Measurements from ENCODE around the gene ZNF625. TPM values are rescaled to one million over a fixed set of nuclear protein-coding genes. Genes with fewer than 3 reads are reported as not detected.
"Not testable (repeated sequence)": the region's sequence is repeated elsewhere in the genome, so short reads cannot be mapped to it uniquely, and the experiment has no call there.

ZNF625 gene
- polyA plus RNA-seq, 1 experiment, result 3.4 TPM

GRCh38 chr19:12117201-12117970, 39.1 kb downstream of the ZNF625 start:
- peaks cover 39% of the 10 kb centered on the region for H3K9me3 ChIP-seq (ENCODE audit: control insufficient read depth, insufficient read depth, low read length)
- ChIA-PET POLR2A (no interaction called here), CTCF (interaction anchor here (0.6 kb wide), 1 partner anchor 22 kb away, joined by 7 read pairs; no protein-coding TSS in a partner anchor)
- no peaks in the 10 kb centered on the region for H3K27me3 ChIP-seq (ENCODE audit: control insufficient read depth, insufficient read depth, low read length)
- no peak overlapping the region for H3K27ac ChIP-seq (ENCODE audit: low read depth, low read length)
- TF ChIP-seq CTCF (IDR thresholded peaks at IDR 0.05; ENCODE audit: low read depth, low read length), result no peak
- DNase-seq (ENCODE audit: low read depth, low spot score), result no peak
- no peak overlapping the region for H3K4me3 ChIP-seq (ENCODE audit: low read depth, low read length)

GRCh38 chr19:12113121-12113520, 43.4 kb downstream of the ZNF625 start:
- CTCF ChIA-PET, result interaction anchor here (1.4 to 2.2 kb wide), 2 partner anchors 22 to 53 kb away, joined by 4 to 7 read pairs; no protein-coding TSS in a partner anchor
- Histone ChIP-seq H3K4me3 (ENCODE audit: low read depth, low read length) (no peak overlapping the region), H3K27ac (ENCODE audit: low read depth, low read length) (no peak overlapping the region), H3K9me3 (ENCODE audit: control insufficient read depth, insufficient read depth, low read length) (peaks cover 52% of the 10 kb centered on the region), H3K27me3 (ENCODE audit: control insufficient read depth, insufficient read depth, low read length) (no peaks in the 10 kb centered on the region)
- no peak for TF ChIP-seq CTCF (IDR thresholded peaks at IDR 0.05; ENCODE audit: low read depth, low read length)
- DNase-seq (ENCODE audit: low read depth, low spot score), result no peak
- POLR2A ChIA-PET, result no interaction called here

GRCh38 chr19:12112701-12113100, 43.8 kb downstream of the ZNF625 start:
- DNase-seq (ENCODE audit: low read depth, low spot score), result no peak
- Histone ChIP-seq H3K9me3 (ENCODE audit: control insufficient read depth, insufficient read depth, low read length) (peaks cover 51% of the 10 kb centered on the region), H3K4me3 (ENCODE audit: low read depth, low read length) (no peak overlapping the region), H3K27ac (ENCODE audit: low read depth, low read length) (no peak overlapping the region), H3K27me3 (ENCODE audit: control insufficient read depth, insufficient read depth, low read length) (no peaks in the 10 kb centered on the region)
- ChIA-PET POLR2A (no interaction called here), CTCF (interaction anchor here (1.4 kb wide), 1 partner anchor 53 kb away, joined by 4 read pairs; no protein-coding TSS in a partner anchor)
- no peak for TF ChIP-seq CTCF (IDR thresholded peaks at IDR 0.05; ENCODE audit: low read depth, low read length)

GRCh38 chr19:12111943-12112637, 44.4 kb downstream of the ZNF625 start:
- H3K4me3 ChIP-seq (ENCODE audit: low read depth, low read length), result no peak overlapping the region
- peaks cover 50% of the 10 kb centered on the region for H3K9me3 ChIP-seq (ENCODE audit: control insufficient read depth, insufficient read depth, low read length)
- no peaks in the 10 kb centered on the region for H3K27me3 ChIP-seq (ENCODE audit: control insufficient read depth, insufficient read depth, low read length)
- ChIA-PET CTCF (interaction anchor here (0.6 to 1.4 kb wide), 2 partner anchors 9 to 52 kb away, joined by 4 read pairs; no protein-coding TSS in a partner anchor), POLR2A (no interaction called here)
- TF ChIP-seq CTCF (IDR thresholded peaks at IDR 0.05; ENCODE audit: low read depth, low read length), result no peak
- no peak for DNase-seq (ENCODE audit: low read depth, low spot score)
- no peak overlapping the region for H3K27ac ChIP-seq (ENCODE audit: low read depth, low read length)

- DNase-seq (ENCODE audit: low read depth, low spot score), result no peak
- TF ChIP-seq CTCF (IDR thresholded peaks at IDR 0.05; ENCODE audit: low read depth, low read length), result no peak
- no peaks in the 10 kb centered on the region for H3K27me3 ChIP-seq (ENCODE audit: control insufficient read depth, insufficient read depth, low read length)
- POLR2A ChIA-PET, result no interaction called here
- no peak overlapping the region for H3K27ac ChIP-seq (ENCODE audit: low read depth, low read length)
- no peak overlapping the region for H3K4me3 ChIP-seq (ENCODE audit: low read depth, low read length)
- H3K9me3 ChIP-seq (ENCODE audit: control insufficient read depth, insufficient read depth, low read length), result peaks cover 52% of the 10 kb centered on the region
- CTCF ChIA-PET, result interaction anchor here (0.6 to 1.4 kb wide), 3 partner anchors 10 to 188 kb away, joined by 3 to 4 read pairs (median 4); no protein-coding TSS in a partner anchor
Observed at GRCh38 chr19:12111176-12111575, 45.4 kb downstream of the ZNF625 start.

GRCh38 chr19:12103909-12104308, 52.6 kb downstream of the ZNF625 start:
- peaks cover 26% of the 10 kb centered on the region; the same call in 1 of the 2 replicates for H3K9me3 ChIP-seq (ENCODE audit: control insufficient read depth, insufficient read depth, low read length)
- CTCF ChIA-PET, result interaction anchor here (1.9 kb wide), 1 partner anchor 13 kb away, joined by 5 read pairs; no protein-coding TSS in a partner anchor
- H3K4me3 ChIP-seq (ENCODE audit: low read depth, low read length); H3K27me3 ChIP-seq (ENCODE audit: control insufficient read depth, insufficient read depth, low read length); H3K27ac ChIP-seq (ENCODE audit: low read depth, low read length); DNase-seq (ENCODE audit: low read depth, low spot score); POLR2A ChIA-PET: not testable (repeated sequence)
